Liver (tissue), 3 donors: ENCODE results near the gene BIRC7.

Experiments used
- CTCF ChIP-seq: fragments of 150-350 bp; IDR thresholded peaks from 2 replicates; pipeline ENCODE4 v1.5.1; 2017; ENCODE audit warnings: improper control_type of control experiment, low read depth, low read length; ENCODE audit not compliant: missing input control
- EGR1 ChIP-seq, 2 donors: IDR thresholded peaks; 2 replicates each; pipeline ENCODE4 v1.6.1; 2016 to 2018; ENCODE audit warnings: antibody characterized with exemption in 2 of 2, low read depth in 2 of 2
- FOXA1 ChIP-seq: IDR thresholded peaks from 2 replicates; pipeline ENCODE4 v1.6.1; 2016; ENCODE audit warnings: antibody characterized with exemption
- MAX ChIP-seq: IDR thresholded peaks from 2 replicates; pipeline ENCODE4 v1.6.1; 2016; ENCODE audit warnings: antibody characterized with exemption
- RAD21 ChIP-seq, 2 donors: IDR thresholded peaks; 2 replicates each; pipeline ENCODE4 v1.6.1; 2016; ENCODE audit warnings: antibody characterized with exemption in 2 of 2, mild to moderate bottlenecking in 2 of 2
- REST ChIP-seq: IDR thresholded peaks from 2 replicates; pipeline ENCODE4 v1.6.1; 2016; ENCODE audit warnings: antibody characterized with exemption, mild to moderate bottlenecking
- RXRA ChIP-seq, 2 donors: IDR thresholded peaks; 2 replicates each; pipeline ENCODE4 v1.6.1; 2017 to 2018; ENCODE audit warnings: antibody characterized with exemption in 2 of 2, mild to moderate bottlenecking in 1 of 2
- SP1 ChIP-seq: IDR thresholded peaks from 2 replicates; pipeline ENCODE4 v1.6.1; 2018; ENCODE audit warnings: antibody characterized with exemption, mild to moderate bottlenecking
- TAF1 ChIP-seq: conservative IDR thresholded peaks from 2 replicates; pipeline ENCODE4 v1.6.1; 2016; ENCODE audit warnings: antibody characterized with exemption, mild to moderate bottlenecking
- YY1 ChIP-seq: IDR thresholded peaks from 2 replicates; pipeline ENCODE4 v1.6.1; 2016; ENCODE audit warnings: antibody characterized with exemption, mild to moderate bottlenecking
- donor health status: healthy.
- donor health status: healthy.

GRCh38 chr20:63268256-63268655 lies 32.6 kb downstream of the BIRC7 start:
- TF ChIP-seq CTCF (no peak), SP1 (no peak), MAX (no peak), YY1 (no peak), EGR1 (IDR thresholded peaks at IDR 0.05; ENCODE audit: low read depth in 2 of 2) (no peak), RAD21 (IDR thresholded peaks at IDR 0.05) (no peak), TAF1 (no peak), FOXA1 (no peak), REST (no peak), RXRA (IDR thresholded peaks at IDR 0.05) (no peak)
